Progenitor cell of endocrine pancreas (in vitro differentiated cells): Measurements from ENCODE around the gene TFF1. TPM values are rescaled to one million over a fixed set of nuclear protein-coding genes. Genes with fewer than 3 reads are reported as not detected.
A peak's percentile ranks its signal among the peaks of the same experiment; 100 is the strongest.

ENCODE experiments used
- DNase-seq: peaks from one replicate; pipeline ENCODE4 v3.0.0; 2021; ENCODE audit warnings: low spot score; ENCODE audit not compliant: unreplicated experiment
- H3K27ac Mint-ChIP-seq: 2 replicates; pipeline ENCODE4 v1.8.0; 2021; ENCODE audit warnings: mild to moderate bottlenecking, moderate library complexity, mixed read lengths
- H3K27me3 Mint-ChIP-seq: 2 replicates; pipeline ENCODE4 v1.8.0; 2021; ENCODE audit warnings: mixed read lengths
- H3K36me3 Mint-ChIP-seq: 2 replicates; pipeline ENCODE4 v1.8.0; 2022; ENCODE audit warnings: mixed read lengths; ENCODE audit not compliant: insufficient read depth
- H3K4me1 Mint-ChIP-seq: 2 replicates; pipeline ENCODE4 v1.8.0; 2021; ENCODE audit warnings: low read depth, mixed read lengths
- H3K4me3 Mint-ChIP-seq: 2 replicates; pipeline ENCODE4 v1.8.0; 2021; ENCODE audit warnings: low read depth, mild to moderate bottlenecking, moderate library complexity, mixed read lengths
- H3K9me3 Mint-ChIP-seq: 2 replicates; pipeline ENCODE4 v1.8.0; 2021; ENCODE audit warnings: low read depth, mixed read lengths
- CTCF ChIP-seq: fragments of 200-600 bp; sonication (generic); IDR thresholded peaks from one replicate; pipeline ENCODE4 v1.5.0; 2021; ENCODE audit warnings: antibody characterized with exemption, mild to moderate bottlenecking; ENCODE audit not compliant: unreplicated experiment
- total RNA-seq: library from RNA; stranded (reverse); gene quantifications from 2 replicates; pipeline ENCODE4 v1.2.1, GENCODE V29; 2021

Gene TFF1
- total RNA-seq, 1 donor from 2014 or later: 0.77 TPM

- Mint-ChIP-seq H3K4me1 (peaks cover 13% of the 10 kb centered on the region), H3K36me3 (no peaks in the 10 kb centered on the region), H3K27me3 (peaks cover 6% of the 10 kb centered on the region), H3K27ac (peak overlapping the region; percentile 46), H3K4me3 (no peak overlapping the region), H3K9me3 (no peaks in the 10 kb centered on the region)
- peak; percentile 20 for TF ChIP-seq CTCF
- DNase-seq: no peak
These were observed 46.3 kb downstream of the TFF1 start for GRCh38 chr21:42319851-42320572.

DNA sequence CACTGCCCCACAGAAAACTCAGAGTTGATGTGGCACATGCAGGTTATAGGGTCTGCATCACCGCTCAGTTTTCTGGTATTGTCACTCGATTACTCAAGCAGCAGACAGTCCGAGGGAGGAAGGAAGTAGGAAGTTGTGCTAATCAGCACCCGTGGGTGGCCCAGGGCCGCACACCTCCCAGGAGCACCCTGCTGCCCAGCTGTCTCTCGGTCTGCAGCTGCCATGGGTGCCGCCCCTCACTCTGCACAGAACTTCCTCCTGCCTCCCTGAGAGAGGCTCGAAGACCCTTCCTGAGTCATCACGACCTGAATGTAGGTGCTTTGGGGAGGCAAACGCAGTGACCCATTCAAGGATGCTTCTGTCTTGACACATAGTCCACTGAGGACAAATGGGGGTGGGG, 47.0 kb downstream of the TFF1 start:
- Mint-ChIP-seq H3K27me3 (peaks cover 4% of the 10 kb centered on the region), H3K9me3 (no peaks in the 10 kb centered on the region), H3K27ac (no peak overlapping the region), H3K4me1 (peaks cover 16% of the 10 kb centered on the region), H3K4me3 (no peak overlapping the region), H3K36me3 (no peaks in the 10 kb centered on the region)
- TF ChIP-seq CTCF: no peak
- no peak for DNase-seq

DNA sequence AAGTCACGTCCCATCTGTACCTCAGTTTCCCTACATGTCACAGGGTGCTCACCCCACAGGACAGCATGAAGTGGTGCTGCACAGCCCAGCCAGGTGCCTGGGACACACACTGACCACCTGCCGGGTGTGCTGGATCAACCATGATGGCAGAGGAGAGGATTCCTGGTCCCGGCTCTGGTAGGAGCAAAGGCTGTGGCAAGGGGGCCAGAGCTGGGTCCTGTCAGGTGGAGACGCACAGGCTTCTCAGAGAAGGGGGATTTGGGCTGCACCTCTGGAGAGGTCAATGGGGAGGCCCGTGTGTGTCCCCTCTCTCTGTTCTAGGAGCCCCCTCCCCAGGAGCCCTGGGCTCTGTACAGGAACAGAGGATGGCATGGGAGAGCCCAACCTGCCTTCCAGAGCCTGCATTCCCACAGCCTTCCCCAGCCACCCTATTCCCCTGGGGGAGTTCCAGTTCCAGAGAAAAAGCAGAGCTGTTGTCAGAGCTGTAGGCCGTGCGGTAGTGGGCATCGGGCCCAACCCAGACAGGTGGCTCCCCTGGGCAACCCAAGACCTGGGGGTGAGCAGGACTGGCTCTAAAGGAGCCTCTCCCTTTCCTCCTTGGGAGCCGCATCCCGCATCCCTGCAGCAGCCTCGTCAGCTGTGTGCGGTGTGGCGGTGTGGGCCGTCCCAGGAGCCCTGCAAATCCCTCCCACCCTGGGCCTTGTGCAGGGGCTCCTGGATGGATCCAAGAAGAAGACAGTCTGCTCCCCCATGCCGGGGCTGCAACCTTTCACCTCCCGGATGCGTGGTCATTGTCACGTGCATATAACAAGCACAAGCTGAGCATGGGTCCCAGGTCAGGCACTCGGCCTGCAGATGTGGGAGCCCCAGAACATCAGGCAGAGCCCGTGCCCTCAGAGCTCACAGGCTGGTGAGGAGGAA, 48.2 kb downstream of the TFF1 start:
- H3K4me3 Mint-ChIP-seq: no peak overlapping the region
- no peaks in the 10 kb centered on the region for H3K27me3 Mint-ChIP-seq
- DNase-seq: no peak
- no peaks in the 10 kb centered on the region for H3K36me3 Mint-ChIP-seq
- H3K4me1 Mint-ChIP-seq: peaks cover 22% of the 10 kb centered on the region
- H3K9me3 Mint-ChIP-seq: no peaks in the 10 kb centered on the region
- TF ChIP-seq CTCF: no peak
- peak overlapping the region; percentile 49 for H3K27ac Mint-ChIP-seq

GRCh38 chr21:42317341-42317741, 49.0 kb downstream of the TFF1 start:
- DNase-seq: no peak
- Mint-ChIP-seq H3K27ac (peak overlapping the region; percentile 49), H3K27me3 (no peaks in the 10 kb centered on the region), H3K36me3 (no peaks in the 10 kb centered on the region), H3K9me3 (no peaks in the 10 kb centered on the region), H3K4me3 (no peak overlapping the region), H3K4me1 (peaks cover 22% of the 10 kb centered on the region)
- no peak for TF ChIP-seq CTCF

GRCh38 chr21:42316891-42317290, 49.4 kb downstream of the TFF1 start:
- H3K4me3 Mint-ChIP-seq: no peak overlapping the region
- no peaks in the 10 kb centered on the region for H3K27me3 Mint-ChIP-seq
- TF ChIP-seq CTCF: no peak
- peaks cover 27% of the 10 kb centered on the region for H3K4me1 Mint-ChIP-seq
- no peaks in the 10 kb centered on the region for H3K36me3 Mint-ChIP-seq
- no peaks in the 10 kb centered on the region for H3K9me3 Mint-ChIP-seq
- DNase-seq: no peak
- no peak overlapping the region for H3K27ac Mint-ChIP-seq
